CD4-positive, alpha-beta memory T cell (primary cell): ENCODE measurements around the gene CCDC97. TPM values are rescaled to one million over a fixed set of nuclear protein-coding genes. Genes with fewer than 3 reads are reported as not detected.

Experiments used
- CTCF ChIA-PET: fragments of 350-600 bp; sonication (Branson Sonifier 250); formaldehyde crosslinking; loops from one replicate; lab custom pipeline; 2021; ENCODE audit warnings: inconsistent platforms; ENCODE audit not compliant: partially characterized antibody; lab: Charles Lee
- POLR2A ChIA-PET: fragments of 350-600 bp; sonication (Branson Sonifier 250); formaldehyde crosslinking; loops from one replicate; lab custom pipeline; 2021; ENCODE audit not compliant: partially characterized antibody; lab: Charles Lee
- DNase-seq, 5 donors: peaks; one replicate each; pipeline versions ENCODE4 v3.0.0 to v3.0.0-alpha.2; 2020 to 2022; ENCODE audit warnings: mixed read lengths in 1 of 5
- H3K27ac ChIP-seq: one replicate; pipeline ENCODE4 v1.7.0; 2013; ENCODE audit warnings: low read depth, low read length
- H3K27me3 ChIP-seq: 2 replicates; pipeline ENCODE4 v1.7.0; 2013; ENCODE audit warnings: mild to moderate bottlenecking, low read length, moderate library complexity; ENCODE audit not compliant: insufficient read depth
- H3K36me3 ChIP-seq: 2 replicates; pipeline ENCODE4 v1.7.0; 2013; ENCODE audit warnings: mild to moderate bottlenecking, low read length, moderate library complexity; ENCODE audit not compliant: insufficient read depth
- H3K4me1 ChIP-seq: 2 replicates; pipeline ENCODE4 v1.7.0; 2013; ENCODE audit warnings: mild to moderate bottlenecking, low read length, moderate library complexity; ENCODE audit not compliant: insufficient read depth
- H3K4me3 ChIP-seq, 2 donors: one replicate each; pipeline ENCODE4 v1.7.0; 2013; ENCODE audit warnings: low read length in 2 of 2, mild to moderate bottlenecking in 1 of 2
- H3K9me3 ChIP-seq, 2 donors: one replicate each; pipeline ENCODE4 v1.7.0; 2013; ENCODE audit warnings: low read length in 2 of 2, control low read depth in 1 of 2; ENCODE audit not compliant: control insufficient read depth in 1 of 2
- H3K27ac Mint-ChIP-seq, 7 donors: one replicate each; pipeline ENCODE4 v1.8.0; 2020 to 2021; ENCODE audit warnings: mixed read lengths in 7 of 7, mild to moderate bottlenecking in 6 of 7, inconsistent platforms in 3 of 7, moderate library complexity in 3 of 7
- H3K27me3 Mint-ChIP-seq, 2 donors: one replicate each; pipeline ENCODE4 v1.8.0; 2020 to 2021; ENCODE audit warnings: mixed read lengths in 2 of 2
- H3K36me3 Mint-ChIP-seq, 2 donors: one replicate each; pipeline ENCODE4 v1.8.0; 2020 to 2021; ENCODE audit warnings: mixed read lengths in 2 of 2, inconsistent platforms in 1 of 2, mild to moderate bottlenecking in 1 of 2
- H3K4me1 Mint-ChIP-seq, 4 donors: one replicate each; pipeline ENCODE4 v1.8.0; 2020 to 2021; ENCODE audit warnings: mixed read lengths in 4 of 4, mild to moderate bottlenecking in 1 of 4
- H3K4me3 Mint-ChIP-seq, 8 donors: one replicate each; pipeline ENCODE4 v1.8.0; 2020 to 2021; ENCODE audit warnings: mixed read lengths in 8 of 8, mild to moderate bottlenecking in 7 of 8, moderate library complexity in 6 of 8, inconsistent platforms in 3 of 8
- H3K9me3 Mint-ChIP-seq, 8 donors: one replicate each; pipeline ENCODE4 v1.8.0; 2020 to 2021; ENCODE audit warnings: mixed read lengths in 8 of 8, mild to moderate bottlenecking in 5 of 8, inconsistent platforms in 3 of 8, moderate library complexity in 1 of 8
- intact Hi-C: fragments of 100-400 bp; cut with micrococcal nuclease; formaldehyde crosslinking; loops from one replicate; pipeline ENCODE4 v1.15.1; 2023
- polyA plus RNA-seq, 2 donors: library from polyadenylated mRNA; unstranded; fragments of 300-500 nt; fragmentation: Illumina TruSeq; gene quantifications; one replicate each; pipeline ENCODE4 v1.2.3, GENCODE V29; 2021
- total RNA-seq, 2 experiments: library from RNA; stranded (reverse); gene quantifications; one replicate each; pipeline ENCODE4 v1.2.3, GENCODE V29; 2021

CCDC97 gene
- total and polyA plus RNA-seq, 4 experiments from 2014 or later = 23.2 to 61.4 (median 44.3) TPM

- ChIA-PET CTCF (interaction anchor here (0.7 to 1.5 kb wide), 5 partner anchors 19 to 64 kb away, joined by 3 to 16 read pairs (median 4); no protein-coding TSS in a partner anchor), POLR2A (interaction anchor here (1.0 to 7.8 kb wide), 19 partner anchors 9 to 222 kb away, joined by 3 to 136 read pairs (median 5); partner anchors contain the start of genes B9D2, CCDC97, DMAC2 and HNRNPUL1)
- peak overlapping the region; percentile 90 to 97 (median 96) for H3K27ac Mint-ChIP-seq
- H3K4me1 Mint-ChIP-seq = peaks cover 41 to 78% (median 60%) of the 10 kb centered on the region in 4 donors
- DNase-seq = peak in 3 of 5 donors; percentile 44 to 76 (median 45)
- Histone ChIP-seq H3K4me3 (peak overlapping the region in 1 of 2 donors; percentile 9), H3K4me1 (peaks cover 64% of the 10 kb centered on the region), H3K27ac (peak overlapping the region; percentile 76), H3K36me3 (peaks cover 48% of the 10 kb centered on the region), H3K9me3 (no peaks in the 10 kb centered on the region), H3K27me3 (no peaks in the 10 kb centered on the region)
- H3K27me3 Mint-ChIP-seq = no peaks in the 10 kb centered on the region
- peaks cover 0 to 14% (median 0%) of the 10 kb centered on the region in 8 donors for H3K9me3 Mint-ChIP-seq
- H3K36me3 Mint-ChIP-seq = peaks cover 26 to 65% of the 10 kb centered on the region in 2 donors
- peak overlapping the region; percentile 17 to 87 (median 68) for H3K4me3 Mint-ChIP-seq
- intact Hi-C loops = no loop called here
These were observed 17.2 kb downstream of the CCDC97 start for GRCh38 chr19:41327076-41327575.

GRCh38 chr19:41327576-41328156 lies 17.7 kb downstream of the CCDC97 start:
- peaks cover 31 to 65% of the 10 kb centered on the region in 2 donors for H3K36me3 Mint-ChIP-seq
- Histone ChIP-seq H3K4me1 (peaks cover 69% of the 10 kb centered on the region), H3K36me3 (peaks cover 49% of the 10 kb centered on the region), H3K27me3 (no peaks in the 10 kb centered on the region), H3K9me3 (no peaks in the 10 kb centered on the region), H3K27ac (peak overlapping the region; percentile 76), H3K4me3 (peak overlapping the region in 1 of 2 donors; percentile 43)
- no peaks in the 10 kb centered on the region for H3K27me3 Mint-ChIP-seq
- peak overlapping the region; percentile 77 to 87 (median 84) for H3K4me3 Mint-ChIP-seq
- peaks cover 45 to 81% (median 62%) of the 10 kb centered on the region in 4 donors for H3K4me1 Mint-ChIP-seq
- intact Hi-C loops = loop anchor here (1.0 to 2.0 kb wide), 2 partner anchors 17 to 24 kb away; partner anchors contain the start of gene CCDC97
- peak; percentile 81 to 99 (median 84) for DNase-seq
- CTCF ChIA-PET = interaction anchor here (0.7 to 1.5 kb wide), 4 partner anchors 19 to 64 kb away, joined by 3 to 16 read pairs (median 6); no protein-coding TSS in a partner anchor
- peaks cover 0 to 14% (median 0%) of the 10 kb centered on the region in 8 donors for H3K9me3 Mint-ChIP-seq
- H3K27ac Mint-ChIP-seq = peak overlapping the region; percentile 97 to 99 (median 98)
- POLR2A ChIA-PET = interaction anchor here (1.0 to 7.8 kb wide), 21 partner anchors 8 to 222 kb away, joined by 3 to 136 read pairs (median 5); partner anchors contain the start of genes B9D2, CCDC97, DMAC2 and HNRNPUL1

- peaks cover 45 to 79% (median 61%) of the 10 kb centered on the region in 4 donors for H3K4me1 Mint-ChIP-seq
- H3K27me3 ChIP-seq = no peaks in the 10 kb centered on the region
- ChIA-PET CTCF (interaction anchor here (0.8 to 1.6 kb wide), 5 partner anchors 20 to 24 kb away, joined by 3 to 4 read pairs (median 3); no protein-coding TSS in a partner anchor), POLR2A (interaction anchor here (0.5 to 7.8 kb wide), 20 partner anchors 8 to 221 kb away, joined by 3 to 136 read pairs (median 6); partner anchors contain the start of genes B9D2, CCDC97, HNRNPUL1 and TGFB1)
- peaks cover 30 to 62% of the 10 kb centered on the region in 2 donors for H3K36me3 Mint-ChIP-seq
- peak overlapping the region; percentile 77 to 87 (median 84) for H3K4me3 Mint-ChIP-seq
- peak overlapping the region in 1 of 2 donors; percentile 43 for H3K4me3 ChIP-seq
- H3K9me3 Mint-ChIP-seq = peaks cover 0 to 10% (median 0%) of the 10 kb centered on the region in 8 donors
- H3K9me3 ChIP-seq = no peaks in the 10 kb centered on the region
- H3K4me1 ChIP-seq = peaks cover 73% of the 10 kb centered on the region
- H3K27ac Mint-ChIP-seq = peak overlapping the region; percentile 97 to 99 (median 98)
- no peak for DNase-seq
- intact Hi-C loops = loop anchor here (1.0 to 2.0 kb wide), 2 partner anchors 17 to 23 kb away; partner anchors contain the start of gene CCDC97
- H3K27me3 Mint-ChIP-seq = no peaks in the 10 kb centered on the region
- H3K36me3 ChIP-seq = peaks cover 47% of the 10 kb centered on the region
- peak overlapping the region; percentile 76 for H3K27ac ChIP-seq
These were observed 18.3 kb downstream of the CCDC97 start for GRCh38 chr19:41328157-41328841.

DNA sequence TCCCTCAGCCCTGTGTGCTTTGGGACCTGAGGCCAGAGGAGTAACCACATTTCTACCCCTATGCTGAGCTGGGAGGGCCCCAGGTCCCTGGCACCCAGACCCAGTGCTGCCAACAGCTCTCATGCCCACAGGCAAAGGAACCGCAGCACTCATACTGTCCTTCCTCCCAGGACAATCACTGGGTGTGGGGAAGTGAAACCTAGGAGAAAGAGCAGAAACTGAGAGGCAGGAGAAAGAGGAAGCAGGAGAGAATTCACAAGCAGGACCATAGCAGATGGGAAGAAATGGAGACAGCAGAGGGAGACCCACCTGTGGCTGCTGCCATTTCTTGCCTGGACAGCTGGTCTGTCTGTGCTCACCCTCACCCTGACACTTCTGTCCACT lies 18.9 kb downstream of the CCDC97 start:
- H3K27ac Mint-ChIP-seq = peak overlapping the region; percentile 97 to 99 (median 98)
- CTCF ChIA-PET = interaction anchor here (0.8 to 1.6 kb wide), 4 partner anchors 20 to 24 kb away, joined by 3 to 4 read pairs (median 3); no protein-coding TSS in a partner anchor
- DNase-seq = no peak
- H3K27me3 Mint-ChIP-seq = no peaks in the 10 kb centered on the region
- intact Hi-C loops = loop anchor here (1.0 to 2.0 kb wide), 2 partner anchors 18 to 22 kb away; partner anchors contain the start of gene CCDC97
- H3K27ac ChIP-seq = peak overlapping the region; percentile 76
- no peaks in the 10 kb centered on the region for H3K27me3 ChIP-seq
- H3K4me1 ChIP-seq = peaks cover 77% of the 10 kb centered on the region
- POLR2A ChIA-PET = interaction anchor here (0.6 to 7.8 kb wide), 14 partner anchors 8 to 531 kb away, joined by 3 to 136 read pairs (median 8); partner anchors contain the start of genes B9D2, CCDC97, HNRNPUL1 and TGFB1
- peak overlapping the region in 1 of 2 donors; percentile 0 for H3K4me3 ChIP-seq
- peaks cover 45 to 82% (median 62%) of the 10 kb centered on the region in 4 donors for H3K4me1 Mint-ChIP-seq
- peak overlapping the region; percentile 77 to 87 (median 84) for H3K4me3 Mint-ChIP-seq
- peaks cover 30 to 64% of the 10 kb centered on the region in 2 donors for H3K36me3 Mint-ChIP-seq
- H3K9me3 ChIP-seq = no peaks in the 10 kb centered on the region
- H3K36me3 ChIP-seq = peaks cover 47% of the 10 kb centered on the region
- peaks cover 0 to 10% (median 0%) of the 10 kb centered on the region in 8 donors for H3K9me3 Mint-ChIP-seq

DNA sequence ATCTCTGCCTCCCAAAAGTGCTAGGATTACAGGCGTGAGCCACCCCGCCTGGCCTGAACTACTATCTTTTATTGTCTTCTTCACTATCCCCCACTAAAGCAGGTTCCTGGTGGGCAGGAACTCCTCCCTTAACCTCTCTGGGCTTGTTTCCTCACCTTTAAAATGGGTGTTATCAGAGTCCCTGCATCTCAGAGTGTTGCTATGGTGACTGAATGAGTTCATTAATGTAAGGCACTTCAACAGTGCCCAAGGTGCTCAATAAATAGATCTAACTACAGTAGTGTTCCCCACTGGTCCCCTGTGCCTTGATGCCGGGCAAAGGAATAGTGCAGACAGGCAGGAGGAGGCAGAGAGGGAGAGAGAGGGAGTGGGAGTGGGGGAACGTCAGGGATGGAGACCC lies 20.5 kb downstream of the CCDC97 start:
- peak in 2 of 5 donors; percentile 16 to 46 for DNase-seq
- H3K36me3 ChIP-seq = peaks cover 53% of the 10 kb centered on the region
- intact Hi-C loops = no loop called here
- no peak overlapping the region for H3K4me3 ChIP-seq
- H3K4me3 Mint-ChIP-seq = peak overlapping the region; percentile 2 to 89 (median 60)
- H3K9me3 ChIP-seq = no peaks in the 10 kb centered on the region
- no peaks in the 10 kb centered on the region for H3K27me3 ChIP-seq
- H3K9me3 Mint-ChIP-seq = peaks cover 0 to 10% (median 0%) of the 10 kb centered on the region in 8 donors
- peaks cover 30 to 68% of the 10 kb centered on the region in 2 donors for H3K36me3 Mint-ChIP-seq
- peak overlapping the region; percentile 24 for H3K27ac ChIP-seq
- peak overlapping the region; percentile 62 to 88 (median 81) for H3K27ac Mint-ChIP-seq
- ChIA-PET CTCF (no interaction called here), POLR2A (interaction anchor here (4.0 to 7.8 kb wide), 2 partner anchors 18 to 24 kb away, joined by 73 to 136 read pairs; partner anchors contain the start of gene TGFB1)
- peaks cover 45 to 76% (median 56%) of the 10 kb centered on the region in 4 donors for H3K4me1 Mint-ChIP-seq
- no peaks in the 10 kb centered on the region for H3K27me3 Mint-ChIP-seq
- peaks cover 88% of the 10 kb centered on the region for H3K4me1 ChIP-seq

DNA sequence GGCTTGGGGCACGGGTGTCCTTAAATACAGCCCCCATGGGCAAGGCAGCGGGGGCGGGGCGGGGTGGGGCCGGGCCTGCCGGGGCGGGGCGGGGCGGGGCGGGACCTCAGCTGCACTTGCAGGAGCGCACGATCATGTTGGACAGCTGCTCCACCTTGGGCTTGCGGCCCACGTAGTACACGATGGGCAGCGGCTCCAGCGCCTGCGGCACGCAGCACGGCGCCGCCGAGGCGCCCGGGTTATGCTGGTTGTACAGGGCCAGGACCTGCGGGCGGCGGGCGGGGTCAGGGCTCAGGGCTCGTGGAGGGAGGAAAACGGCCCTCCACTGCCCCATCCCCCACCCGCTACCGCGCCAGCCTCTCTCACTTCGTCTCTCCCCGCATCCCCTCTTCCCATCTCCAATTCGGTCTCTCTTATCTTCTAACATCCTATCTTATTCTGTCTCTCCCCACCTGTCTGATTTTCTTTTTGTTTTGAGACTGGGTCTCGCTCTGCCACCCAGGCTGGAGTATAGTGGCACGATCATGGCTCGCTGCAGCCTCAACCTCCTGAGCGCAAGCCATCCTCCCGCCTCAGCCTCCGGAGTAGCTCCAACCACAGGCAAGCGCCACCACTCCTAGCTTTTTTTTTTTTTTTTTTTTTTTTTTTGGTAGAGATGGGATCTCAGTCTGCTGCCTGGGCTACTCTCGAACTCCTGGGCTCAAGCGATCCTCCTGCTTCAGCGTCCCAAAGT lies 21.1 kb downstream of the CCDC97 start:
- H3K4me1 Mint-ChIP-seq = peaks cover 44 to 77% (median 55%) of the 10 kb centered on the region in 4 donors
- peaks cover 56% of the 10 kb centered on the region for H3K36me3 ChIP-seq
- H3K27ac Mint-ChIP-seq = peak overlapping the region in 6 of 7 donors; percentile 72 to 97 (median 84)
- H3K9me3 ChIP-seq = no peaks in the 10 kb centered on the region
- H3K4me1 ChIP-seq = peaks cover 86% of the 10 kb centered on the region
- POLR2A ChIA-PET = interaction anchor here (0.6 to 1.7 kb wide), 3 partner anchors 19 to 33 kb away, joined by 3 to 6 read pairs (median 3); partner anchors contain the start of gene B9D2
- peaks cover 0 to 10% (median 0%) of the 10 kb centered on the region in 8 donors for H3K9me3 Mint-ChIP-seq
- H3K27ac ChIP-seq = no peak overlapping the region
- peaks cover 30 to 71% of the 10 kb centered on the region in 2 donors for H3K36me3 Mint-ChIP-seq
- H3K4me3 ChIP-seq = no peak overlapping the region
- H3K27me3 Mint-ChIP-seq = no peaks in the 10 kb centered on the region
- H3K27me3 ChIP-seq = no peaks in the 10 kb centered on the region
- H3K4me3 Mint-ChIP-seq = peak overlapping the region in 4 of 8 donors; percentile 41 to 80 (median 66)
- intact Hi-C loops = no loop called here
- CTCF ChIA-PET = interaction anchor here (0.6 kb wide), 1 partner anchor 128 kb away, joined by 3 read pairs; no protein-coding TSS in a partner anchor
- peak in 1 of 5 donors; percentile 39 for DNase-seq
